Hematopoietic multipotent progenitor cell treated with erythropoietin and hydrocortisone succinate and interleukin-3 and kit ligand, for 8 days (in vitro differentiated cells): ENCODE measurements around the gene WNT8B.

Source experiments
- DNase-seq: peaks from one replicate; pipeline ENCODE4 v3.0.0-alpha.2; 2015

WNT8B gene

DNA sequence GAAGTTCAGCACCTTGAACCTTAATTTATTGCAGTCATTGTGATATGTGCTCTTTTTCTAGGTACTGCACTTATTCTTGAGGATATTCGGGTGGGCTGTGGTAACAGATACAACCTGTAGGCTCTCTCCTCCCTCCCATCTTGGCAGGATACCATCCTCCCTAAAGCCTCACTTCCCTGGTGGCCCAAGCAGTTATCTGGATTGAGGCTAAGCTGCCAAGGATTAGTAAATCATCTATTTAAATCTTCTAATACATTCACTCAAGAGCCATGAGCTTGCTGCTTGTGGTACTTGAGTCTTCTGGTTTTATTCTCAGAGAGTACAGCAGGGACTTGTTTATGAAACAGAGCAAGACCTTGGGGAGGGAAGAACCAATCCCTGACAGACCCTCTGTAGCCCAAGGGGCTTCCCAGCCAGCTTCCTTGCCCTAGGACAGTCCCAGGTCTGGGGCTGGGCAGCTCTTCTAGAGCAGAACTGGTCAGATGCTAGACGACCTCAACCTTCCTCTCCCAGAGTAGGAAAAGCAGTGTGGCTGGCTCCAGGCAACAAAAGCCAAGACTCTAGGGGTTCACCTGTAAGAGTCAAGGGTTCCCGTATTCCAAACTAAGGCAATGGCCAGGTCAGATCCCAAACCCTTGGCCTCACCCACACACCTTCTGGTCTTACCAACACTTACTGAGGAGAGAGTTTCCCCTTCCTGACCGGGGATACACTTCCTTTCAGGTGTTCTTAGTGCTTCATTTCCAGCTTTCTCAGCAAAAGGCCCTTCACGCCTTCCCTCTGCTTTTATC lies 21.3 kb downstream of the WNT8B start:
- no peak for DNase-seq

DNA sequence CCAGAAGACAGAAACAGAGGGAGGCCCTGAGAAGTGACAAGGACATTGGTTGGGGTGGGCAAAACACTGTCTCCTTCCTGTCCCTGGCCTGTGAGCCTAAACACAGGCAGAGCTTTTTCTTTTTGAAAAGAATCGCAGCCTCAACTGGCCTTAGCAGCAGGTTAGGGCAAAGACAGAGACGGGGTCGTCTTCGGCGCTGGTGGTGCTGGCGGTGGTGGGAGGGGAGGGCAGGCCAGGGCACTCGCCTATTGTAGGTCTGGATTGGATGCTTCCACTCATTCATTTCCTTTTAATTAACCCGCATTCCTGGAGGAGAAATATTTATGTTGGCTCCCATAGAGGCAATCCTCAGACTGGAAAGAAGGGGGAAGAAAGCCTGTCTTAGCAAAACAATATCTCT lies 22.6 kb downstream of the WNT8B start:
- no peak for DNase-seq

DNA sequence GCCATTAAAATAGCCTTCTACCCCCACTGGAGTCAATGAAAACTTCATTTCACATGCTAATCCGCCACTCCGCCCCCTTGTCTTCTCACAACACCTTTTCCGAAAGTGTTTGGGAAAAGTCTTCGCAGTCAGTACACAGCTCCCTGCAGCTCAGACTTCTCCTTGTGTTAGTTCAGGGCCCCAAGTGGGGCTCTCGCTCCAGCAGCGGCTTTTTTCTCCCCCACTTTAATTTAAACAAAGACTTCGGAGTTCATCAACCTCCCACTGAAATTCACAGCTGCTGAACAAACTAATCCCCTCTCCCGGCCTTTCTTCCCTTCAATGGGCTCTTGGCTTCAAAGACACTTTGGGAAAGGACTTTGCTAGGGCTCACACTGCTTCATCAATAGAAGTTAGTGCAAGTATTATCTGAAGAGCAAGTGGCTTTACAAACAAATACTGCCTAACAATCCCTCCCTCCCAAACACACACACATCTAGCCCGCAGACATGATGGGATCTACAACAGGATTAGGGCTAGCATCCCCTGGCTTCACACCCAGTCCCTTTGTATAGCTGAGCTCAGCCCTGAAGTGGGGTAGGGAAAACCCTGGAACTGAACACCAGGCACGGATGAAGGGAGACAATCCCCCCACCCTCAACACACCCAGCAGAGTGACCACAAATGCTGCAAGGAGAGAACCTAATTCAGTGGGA lies 23.1 kb downstream of the WNT8B start:
- DNase-seq: no peak

DNA sequence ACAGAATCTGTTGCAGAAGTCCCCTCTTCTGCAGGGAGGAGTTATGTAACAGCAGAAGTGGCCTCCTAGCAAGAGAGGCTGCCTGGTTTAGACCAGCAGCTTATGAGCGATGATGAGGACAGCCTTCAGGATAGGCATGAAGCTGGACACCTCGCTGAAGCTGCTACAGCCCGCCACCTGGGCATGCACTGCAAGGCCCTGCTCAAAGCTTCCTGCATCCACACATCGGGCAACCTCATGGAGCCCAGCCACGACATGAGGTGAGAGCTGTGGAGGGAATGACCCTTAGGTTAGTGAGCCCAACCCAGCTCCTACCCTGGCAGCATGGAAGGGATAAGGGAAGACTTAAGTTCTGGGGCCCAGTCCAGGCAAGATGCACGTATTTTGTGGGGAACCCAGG lies 24.7 kb downstream of the WNT8B start:
- DNase-seq: no peak

DNA sequence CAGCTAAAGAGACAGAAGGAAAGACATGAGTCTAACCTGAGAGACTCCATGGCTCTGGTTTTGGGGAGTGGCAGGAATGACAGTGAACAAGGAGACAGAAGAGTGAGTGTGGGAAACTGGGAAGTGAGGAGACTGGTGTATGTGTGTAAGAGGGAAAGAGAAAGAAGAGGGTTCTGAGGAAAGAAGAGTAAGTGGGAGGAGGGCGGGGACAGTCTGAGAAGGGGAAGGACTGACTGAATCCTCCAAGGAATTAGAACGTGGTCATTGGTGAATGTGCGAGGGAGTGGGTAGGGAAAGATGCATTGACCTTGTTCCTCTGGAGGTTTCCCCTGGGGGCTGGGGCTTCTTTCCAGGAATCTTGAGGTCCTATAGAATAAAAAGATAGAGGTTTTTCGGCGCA lies 26.6 kb downstream of the WNT8B start:
- DNase-seq: no peak

DNA sequence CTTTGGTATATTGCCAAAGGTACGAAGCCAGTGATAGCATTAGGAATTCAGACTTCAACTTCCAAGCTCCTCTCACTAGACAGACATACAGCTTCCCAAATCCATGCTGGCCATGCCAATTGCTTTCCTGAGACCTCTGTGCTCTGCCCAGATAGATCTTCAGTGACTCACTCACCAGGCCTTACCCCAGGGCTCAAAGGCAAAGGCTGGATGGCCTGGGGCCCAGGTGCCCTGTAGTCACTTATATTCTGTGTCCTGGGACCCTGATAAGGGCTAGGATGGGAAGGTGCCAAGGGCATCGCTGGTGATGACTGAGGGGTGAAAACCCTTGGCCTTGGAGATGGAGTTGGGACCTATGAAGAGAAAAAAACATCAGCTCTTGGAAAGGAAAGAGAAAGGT lies 27.7 kb downstream of the WNT8B start:
- no peak for DNase-seq

DNA sequence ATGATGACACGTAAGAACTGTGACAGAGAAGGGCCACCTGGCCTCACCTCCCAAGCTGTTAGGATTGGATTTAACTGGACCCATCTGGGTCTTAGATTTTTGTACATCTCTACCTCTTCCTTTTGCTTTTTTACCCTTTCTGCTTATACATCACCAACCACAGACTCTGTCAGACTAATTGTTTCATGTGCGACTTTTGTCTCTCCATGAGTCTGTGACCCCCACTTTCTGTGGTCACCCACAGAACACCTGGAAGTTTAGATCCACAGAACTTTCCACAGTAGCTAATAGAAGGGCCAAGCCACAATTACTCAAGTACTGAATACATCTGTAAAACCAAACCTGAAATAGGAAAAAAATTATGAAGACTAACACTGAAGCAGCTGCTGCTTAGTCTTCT lies 33.8 kb downstream of the WNT8B start:
- DNase-seq: no peak

DNA sequence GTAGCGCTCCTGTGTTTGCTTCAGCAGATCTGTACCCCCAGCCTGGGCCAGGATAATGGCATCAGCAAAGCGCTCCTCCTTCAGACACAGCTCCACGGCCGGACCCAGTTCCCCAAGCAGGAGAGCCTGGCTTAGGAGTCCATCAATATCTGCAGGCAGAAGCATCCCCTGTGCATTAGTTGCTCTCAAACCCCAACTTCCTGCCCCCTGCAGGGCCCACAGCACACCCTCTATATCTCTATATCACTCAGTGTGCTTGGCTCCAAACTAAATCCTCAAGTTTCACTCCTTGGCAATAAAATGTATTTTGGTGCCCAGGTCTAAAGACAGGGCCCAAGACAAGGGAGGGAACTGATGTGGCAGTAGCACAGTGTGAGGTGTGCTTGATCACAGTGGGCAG lies 35.2 kb downstream of the WNT8B start:
- DNase-seq: no peak

DNA sequence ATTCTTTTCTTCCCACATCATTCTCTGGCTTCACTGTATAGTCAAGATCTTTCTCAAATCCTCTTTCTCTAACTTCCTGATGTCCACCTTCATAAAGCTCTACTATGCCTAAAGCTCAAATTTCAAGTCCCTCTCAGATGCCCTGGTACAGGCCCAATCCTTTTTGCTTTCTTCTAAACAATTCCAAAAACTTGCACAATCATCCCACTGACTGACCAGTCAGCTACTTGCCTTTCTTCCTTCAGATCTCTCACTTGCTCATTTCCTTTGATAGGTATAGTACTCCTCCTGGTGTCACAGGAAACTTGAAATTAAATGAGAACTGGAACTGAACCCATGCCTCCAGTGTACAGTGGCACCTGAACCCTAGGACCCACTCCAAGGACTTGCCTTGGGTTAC lies 38.6 kb downstream of the WNT8B start:
- DNase-seq: no peak

DNA sequence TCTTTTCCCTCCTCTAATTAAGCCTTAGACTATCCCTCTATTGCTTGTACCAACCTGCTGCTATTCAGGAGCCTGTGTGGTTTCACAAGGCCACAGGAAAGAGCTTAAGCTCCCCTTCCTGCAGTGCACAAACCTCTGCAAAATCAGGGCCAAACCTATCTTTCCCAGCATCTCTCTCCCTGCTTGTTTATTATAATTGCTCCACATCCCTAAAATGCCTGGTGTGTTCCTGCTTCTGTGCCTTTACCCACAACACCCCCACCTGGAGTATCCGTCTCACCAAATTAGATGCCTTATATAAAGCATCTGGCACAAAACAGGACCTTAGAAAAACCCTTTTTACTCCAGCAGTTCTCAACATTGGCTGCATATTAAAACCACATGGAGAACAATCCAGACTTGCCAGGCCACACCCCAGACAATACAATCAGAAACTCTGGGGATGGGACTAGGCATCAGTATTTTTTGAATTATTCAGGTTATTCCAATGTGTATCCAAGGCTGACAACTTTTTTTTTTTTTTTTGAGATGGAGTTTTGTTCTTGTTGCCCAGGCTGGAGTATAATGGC lies 40.2 kb downstream of the WNT8B start:
- DNase-seq: no peak

DNA sequence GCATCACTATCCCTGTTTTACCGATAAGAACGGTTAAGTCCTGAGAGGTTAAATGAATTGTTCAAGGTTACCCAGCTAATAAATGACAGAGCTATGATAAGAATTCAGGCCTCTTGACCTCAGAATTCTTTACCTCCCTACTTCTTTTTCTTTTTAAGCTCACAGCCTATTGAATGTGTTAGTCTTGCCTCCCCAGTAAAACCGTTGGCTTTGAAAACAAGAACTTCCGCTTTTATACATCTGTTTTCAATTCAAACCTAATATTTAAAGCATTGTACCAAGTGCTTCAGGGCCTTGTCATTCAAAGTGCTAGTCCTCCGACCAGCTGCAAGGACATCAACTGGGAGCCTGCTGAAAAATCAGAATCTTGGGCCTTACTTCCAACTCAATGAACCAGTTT lies 41.3 kb downstream of the WNT8B start:
- DNase-seq: no peak

DNA sequence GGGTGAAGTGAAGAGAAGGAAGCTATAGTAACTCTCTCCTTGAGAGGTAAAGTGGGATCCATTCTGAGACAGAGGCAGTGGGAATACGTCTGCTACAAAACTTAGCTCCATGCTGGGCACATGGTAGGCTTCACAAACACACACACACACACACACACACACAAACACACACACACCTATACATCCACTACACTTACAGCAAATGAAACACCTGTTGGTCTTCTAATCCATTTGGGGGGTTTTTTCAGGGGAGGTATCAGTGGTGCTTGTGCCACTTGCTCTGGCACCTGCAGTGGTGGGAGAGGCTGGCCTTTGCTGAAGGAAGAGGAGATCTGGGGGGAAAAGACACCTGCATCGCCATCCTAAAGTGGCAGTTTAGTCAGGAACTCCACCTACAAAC lies 42.4 kb downstream of the WNT8B start:
- DNase-seq: no peak

DNA sequence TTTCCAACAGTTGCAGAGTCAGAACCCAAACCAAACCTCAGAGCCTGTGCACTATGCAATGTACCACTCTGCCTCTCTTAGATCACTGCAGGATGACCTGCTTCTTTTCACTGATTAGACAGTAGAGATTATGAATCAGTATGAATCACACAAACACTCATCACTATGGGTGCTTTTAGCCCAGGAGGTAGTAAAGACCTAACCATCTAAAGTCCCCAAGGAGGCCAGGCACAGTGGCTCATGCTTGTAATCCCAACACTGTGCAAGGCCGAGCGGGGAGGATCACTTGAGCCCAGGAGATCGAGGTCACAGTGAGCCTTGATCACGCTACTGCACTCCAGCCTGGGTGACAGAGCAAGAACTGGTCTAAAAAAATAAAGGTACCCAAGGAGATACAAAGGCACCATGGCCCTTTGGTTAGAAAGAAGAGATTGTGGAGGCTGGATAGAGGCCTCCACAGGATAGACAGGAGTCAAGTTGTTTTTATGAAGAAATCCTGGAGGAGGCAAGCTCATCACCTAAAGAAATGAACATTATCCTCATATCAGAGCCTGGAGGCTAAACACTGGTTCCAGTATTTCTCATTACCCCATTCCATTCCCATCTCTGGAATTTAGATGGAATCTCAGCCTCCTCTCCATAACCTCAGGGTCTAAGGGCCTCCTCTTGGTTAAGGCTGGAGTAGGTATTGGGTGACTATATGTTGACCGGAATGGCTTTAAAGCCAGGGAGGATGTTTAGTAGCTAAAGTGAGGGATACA lies 44.0 kb downstream of the WNT8B start:
- no peak for DNase-seq

DNA sequence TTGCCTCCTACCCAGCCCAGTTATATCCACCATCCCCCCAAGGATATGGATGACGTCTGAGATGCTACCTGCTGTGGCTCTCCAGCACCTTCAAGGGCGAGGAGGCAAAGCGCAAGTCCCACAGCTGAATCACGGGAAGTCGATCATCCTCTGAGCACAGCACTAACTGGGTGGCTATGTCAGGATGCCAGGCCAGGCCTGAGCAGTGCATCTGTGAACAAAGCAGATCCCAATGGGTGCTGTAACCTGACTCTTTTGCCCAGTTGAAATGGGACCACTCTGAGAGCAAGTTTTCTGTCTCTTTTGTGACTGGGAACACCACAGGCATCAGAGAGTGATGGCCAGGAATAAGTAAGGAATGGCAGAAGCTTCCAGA lies 44.5 kb downstream of the WNT8B start:
- no peak for DNase-seq

DNA sequence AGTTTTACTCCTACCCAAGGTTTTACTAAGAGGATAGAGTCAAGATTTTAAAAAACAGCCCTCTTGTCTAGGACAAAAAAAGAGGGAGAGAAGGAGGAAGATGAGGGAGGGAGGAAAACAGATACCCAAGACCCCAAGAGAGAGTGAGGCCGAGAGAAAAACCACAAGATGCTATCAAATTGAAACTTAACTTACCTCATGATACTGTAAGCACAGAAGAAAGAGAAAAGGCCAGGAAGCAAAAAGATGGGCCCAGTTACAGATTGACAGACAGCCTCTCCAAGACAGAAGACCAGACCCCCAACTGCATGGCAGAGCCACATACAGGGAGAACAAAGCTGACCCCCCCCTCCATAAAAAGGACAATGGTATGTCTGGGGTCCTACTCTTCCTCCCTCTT lies 45.5 kb downstream of the WNT8B start:
- DNase-seq: no peak

DNA sequence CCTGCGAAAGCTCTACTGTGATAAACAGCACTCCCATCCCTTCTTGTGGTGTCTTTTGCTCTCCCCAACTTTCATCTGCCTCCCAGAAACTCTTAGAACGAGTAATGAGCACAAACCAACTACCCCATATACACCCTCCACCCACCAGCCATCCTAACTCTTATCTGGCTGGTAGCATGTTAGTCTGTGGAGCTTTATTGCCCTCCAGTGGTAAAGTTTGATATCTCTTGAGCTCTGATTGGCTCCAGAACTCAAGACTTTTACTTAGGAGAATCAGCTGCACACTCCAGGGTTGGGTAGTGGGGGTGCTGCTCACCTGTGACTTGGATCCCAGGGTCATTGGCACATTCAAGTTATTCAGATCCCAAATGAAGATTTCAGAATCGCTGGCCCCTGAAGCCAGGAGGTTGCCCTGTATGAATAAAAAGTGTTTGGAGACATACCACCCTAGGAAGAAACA lies 45.9 kb downstream of the WNT8B start:
- DNase-seq: peak; percentile 84

DNA sequence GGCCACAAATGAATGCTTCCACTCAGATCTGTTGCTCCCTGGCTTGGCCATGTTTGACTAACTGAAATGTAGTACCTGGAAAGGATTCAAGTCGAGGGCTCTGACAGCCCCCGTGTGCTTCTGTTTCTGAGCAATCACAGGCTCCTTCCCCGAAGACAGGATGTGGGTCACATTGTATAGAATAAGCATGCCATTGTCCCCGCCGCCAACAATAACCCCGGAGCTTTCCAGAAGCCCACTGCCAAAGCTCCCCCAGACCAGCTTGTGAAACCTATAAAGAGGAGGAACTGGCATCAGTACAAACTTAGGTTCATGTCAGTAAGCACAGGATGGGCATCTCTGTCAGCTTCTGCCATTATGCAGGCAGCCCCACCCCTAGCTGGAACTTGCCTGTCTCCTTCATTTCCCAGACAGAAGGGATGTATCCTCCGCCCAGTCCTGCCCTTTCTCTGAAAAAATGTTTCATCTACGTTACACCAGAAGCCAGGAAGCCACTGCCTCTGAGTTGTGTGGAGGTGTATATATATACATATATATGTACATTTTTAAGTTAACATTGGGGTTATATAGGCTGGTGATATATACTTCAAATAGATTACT lies 46.5 kb downstream of the WNT8B start:
- no peak for DNase-seq

DNA sequence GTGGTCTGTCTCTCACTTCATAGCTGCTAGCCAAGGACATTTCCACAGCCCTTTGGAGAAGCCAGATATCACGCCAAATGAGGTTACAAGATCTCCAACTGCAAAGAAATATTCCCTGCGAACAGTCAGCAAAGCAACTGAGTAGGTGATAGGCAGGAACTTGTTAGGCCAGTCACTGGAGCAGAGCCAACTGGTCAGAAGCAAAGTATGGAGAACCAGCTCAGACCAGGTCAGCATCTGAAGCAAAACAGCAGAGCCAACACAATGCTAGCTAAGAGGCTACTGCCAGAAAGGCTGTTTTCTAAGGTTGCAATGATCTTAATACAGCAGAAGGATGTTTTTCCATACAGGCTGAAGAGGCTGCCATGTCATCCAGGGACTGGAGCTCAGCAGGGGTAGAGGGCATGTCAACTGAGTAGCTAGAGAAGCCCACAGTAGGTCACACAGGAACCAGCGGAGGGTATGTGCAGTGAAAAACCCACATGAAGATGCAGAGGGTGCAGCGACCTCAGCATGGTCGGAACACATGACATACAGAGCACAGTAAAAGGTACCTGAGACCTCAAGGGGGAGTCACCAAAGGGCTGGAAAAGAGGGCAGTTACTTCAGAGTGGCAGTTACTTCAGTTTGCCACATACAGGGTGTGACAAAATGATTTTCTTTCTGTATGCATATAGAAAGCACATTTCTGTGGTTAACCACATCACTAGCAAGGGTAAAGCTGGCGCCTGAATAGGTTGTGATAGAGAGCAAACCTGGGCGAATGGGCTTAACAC lies 47.9 kb downstream of the WNT8B start:
- peak; percentile 72 for DNase-seq

DNA sequence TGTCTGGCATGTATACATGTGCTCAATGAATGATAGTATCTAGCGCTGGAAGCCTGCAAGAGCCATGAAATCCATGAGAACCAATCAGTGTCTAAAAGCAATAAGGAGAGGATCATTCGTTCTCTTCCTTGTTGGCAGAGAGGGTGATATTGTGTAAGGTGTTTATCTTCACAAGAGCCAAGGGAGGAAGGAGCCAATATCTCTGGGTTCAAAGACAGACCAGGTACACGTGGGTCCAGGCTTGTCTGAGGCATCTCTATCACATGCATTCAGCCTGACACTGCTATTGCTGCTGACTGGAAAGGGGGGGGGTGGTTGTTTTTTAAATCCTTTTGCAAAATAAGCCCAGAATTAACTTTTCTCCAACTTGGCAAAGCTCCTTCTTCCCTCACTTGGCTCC lies 52.8 kb downstream of the WNT8B start:
- no peak for DNase-seq

DNA sequence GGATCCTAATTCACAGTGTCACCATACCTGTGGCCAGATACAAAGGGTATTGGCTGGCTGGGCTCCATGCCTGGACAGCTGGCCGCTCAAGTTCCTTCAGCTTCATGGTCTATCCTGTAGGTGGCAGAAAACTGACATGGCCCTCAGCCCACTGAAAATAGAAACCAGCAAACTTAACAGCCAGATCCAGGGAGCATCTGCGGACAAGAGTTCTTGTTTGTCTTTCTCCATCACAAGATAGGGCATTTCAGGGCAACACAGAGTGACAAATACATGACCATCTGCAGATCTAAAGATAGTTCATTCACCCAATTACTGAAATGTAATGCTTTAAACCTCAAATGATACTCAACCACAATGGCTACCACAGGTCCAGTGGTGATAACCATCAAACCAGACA lies 54.0 kb downstream of the WNT8B start:
- DNase-seq: no peak

DNA sequence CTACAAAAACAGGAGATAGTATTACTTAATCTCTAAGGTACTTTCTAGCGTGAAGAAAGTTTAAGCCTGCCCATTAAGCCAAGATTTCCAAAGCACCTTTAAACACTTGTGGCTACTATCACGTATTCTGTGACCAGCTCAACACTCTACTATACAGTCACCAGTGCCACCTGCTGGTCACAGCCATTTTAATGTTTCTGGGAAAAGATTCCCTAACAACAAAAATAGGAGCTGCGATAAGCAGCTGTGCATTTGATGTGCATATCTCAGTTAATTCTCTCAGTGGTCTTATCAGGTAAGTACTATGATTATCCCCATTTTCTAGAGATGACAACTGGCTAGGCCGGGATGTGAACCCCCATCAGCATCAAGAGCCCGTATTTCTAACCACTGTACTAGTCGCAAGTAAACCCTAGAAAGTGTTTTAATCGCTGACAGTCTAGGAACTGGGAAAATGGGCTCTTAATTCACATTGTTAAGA lies 56.0 kb downstream of the WNT8B start:
- DNase-seq: peak; percentile 79
